Epithelial cell of proximal tubule (primary cell): ENCODE data around the gene TNNT3. TPM values are rescaled to one million over a fixed set of nuclear protein-coding genes. Genes with fewer than 3 reads are reported as not detected.

ENCODE experiments used
- DNase-seq: peaks from one replicate; pipeline ENCODE4 v3.0.0-alpha.2; 2011; ENCODE audit warnings: low read depth
- H3K4me3 ChIP-seq: 2 replicates; pipeline ENCODE4 v1.5.1; 2011; ENCODE audit warnings: low read depth, mild to moderate bottlenecking, low read length
- CTCF ChIP-seq: conservative IDR thresholded peaks from 2 replicates; pipeline ENCODE4 v1.5.1; 2012; ENCODE audit warnings: low read depth, mild to moderate bottlenecking, low read length
- total RNA-seq: library from RNA; depleted of rRNA; stranded (reverse); fragments of >200 nt; gene quantifications from 2 replicates; pipeline ENCODE4 v1.2.3, GENCODE V29; 2015

The TNNT3 gene
- total RNA-seq, 1 donor from 2014 or later, result not detected

GRCh38 chr11:1879941-1880720, 39.4 kb upstream of the TNNT3 start:
- DNase-seq, result no peak
- no peak overlapping the region for H3K4me3 ChIP-seq
- no peak for TF ChIP-seq CTCF

- no peak for DNase-seq
- TF ChIP-seq CTCF, result no peak
- H3K4me3 ChIP-seq, result no peak overlapping the region
Observed at GRCh38 chr11:1880746-1881441, 38.6 kb upstream of the TNNT3 start.

GRCh38 chr11:1881442-1882264, 37.9 kb upstream of the TNNT3 start:
- no peak overlapping the region for H3K4me3 ChIP-seq
- no peak for DNase-seq
- no peak for TF ChIP-seq CTCF

- DNase-seq, result no peak
- TF ChIP-seq CTCF, result peak; percentile 74
- H3K4me3 ChIP-seq, result no peak overlapping the region
Observed at GRCh38 chr11:1882265-1883238, 37.0 kb upstream of the TNNT3 start.

GRCh38 chr11:1883346-1884302, 35.9 kb upstream of the TNNT3 start:
- no peak overlapping the region for H3K4me3 ChIP-seq
- no peak for DNase-seq
- TF ChIP-seq CTCF, result no peak
